Esophagus muscularis mucosa (tissue), 4 donors: ENCODE results near the gene AFF3. TPM values are rescaled to one million over a fixed set of nuclear protein-coding genes. Genes with fewer than 3 reads are reported as not detected.

Source experiments
- DNase-seq: peaks from one replicate; pipeline ENCODE4 v3.0.0-alpha.2; 2017; ENCODE audit errors: extremely low spot score
- H3K27ac ChIP-seq, 4 donors: fragments of 200-600 bp; sonication (generic); replicated peaks in 1 of 4; 1 replicate in 3 of 4; 2 replicates in 1 of 4; pipeline ENCODE4 v1.5.1; 2016 to 2019; ENCODE audit warnings: mild to moderate bottlenecking in 1 of 4
- H3K27me3 ChIP-seq, 4 donors: fragments of 200-600 bp; sonication (generic); one replicate each; pipeline versions ENCODE4 v1.5.1 to v1.6.0; 2016 to 2019
- H3K36me3 ChIP-seq, 4 donors: fragments of 200-600 bp; sonication (generic); one replicate each; pipeline ENCODE4 v1.5.1; 2016 to 2019
- H3K4me1 ChIP-seq, 4 donors: fragments of 200-600 bp; sonication (generic); one replicate each; pipeline ENCODE4 v1.5.1; 2016 to 2019
- H3K4me3 ChIP-seq, 4 donors: fragments of 200-600 bp; sonication (generic); 1 replicate in 2 of 4; 2 replicates in 2 of 4; pipeline ENCODE4 v1.5.1; 2016 to 2019; ENCODE audit warnings: mild to moderate bottlenecking in 4 of 4, moderate library complexity in 1 of 4
- H3K9me3 ChIP-seq, 4 donors: fragments of 200-600 bp; sonication (generic); 1 replicate in 3 of 4; 2 replicates in 1 of 4; pipeline ENCODE4 v1.5.1; 2016 to 2019
- CTCF ChIP-seq, 3 experiments: fragments of 200-600 bp in 2 of 3; fragments of 450-650 bp in 1 of 3; sonication (generic) in 2 of 3; IDR thresholded peaks; one replicate each; pipeline ENCODE4 v1.5.1; 2017 to 2019; ENCODE audit warnings: antibody characterized with exemption in 3 of 3, mild to moderate bottlenecking in 2 of 3, moderate library complexity in 1 of 3
- EP300 ChIP-seq: sonication (generic); formaldehyde crosslinking; IDR thresholded peaks from one replicate; pipeline ENCODE4 v1.6.1; 2017; ENCODE audit warnings: antibody characterized with exemption
- POLR2A ChIP-seq: fragments of 450-650 bp; IDR thresholded peaks from one replicate; pipeline ENCODE4 v1.6.1; 2017; ENCODE audit warnings: antibody characterized with exemption, moderate library complexity, mild to moderate bottlenecking, low read depth
- POLR2AphosphoS5 ChIP-seq, 2 donors: sonication (generic); formaldehyde crosslinking; IDR thresholded peaks; one replicate each; pipeline ENCODE4 v1.6.1; 2017; ENCODE audit warnings: antibody characterized with exemption in 2 of 2
- WGBS: methylation state at CpG from one replicate; pipeline ENCODE4 v1.1.5; 2018; 5-methylcytosine and 5-hydroxymethylcytosine counted together
- intact Hi-C: fragments of 100-400 bp; cut with DNase I; formaldehyde crosslinking; loops from one replicate; pipeline ENCODE4 v1.15.1; 2023
- total RNA-seq, 4 donors: library from RNA; depleted of rRNA; stranded (reverse); fragments of >200 nt; gene quantifications; one replicate each; pipeline versions ENCODE4 v1.1.0 to v1.2.1, GENCODE V29; 2016

Gene AFF3
- total RNA-seq, 4 donors from 2014 or later = 36.4 to 99.5 (median 56.9) TPM

- 92% methylated on average over 8 of the region's 8 CpGs for WGBS
- intact Hi-C loops = no loop called here
- Histone ChIP-seq H3K4me1 (no peaks in the 10 kb centered on the region), H3K36me3 (no peaks in the 10 kb centered on the region), H3K9me3 (no peaks in the 10 kb centered on the region), H3K4me3 (no peak overlapping the region), H3K27ac (no peak overlapping the region), H3K27me3 (no peaks in the 10 kb centered on the region)
- TF ChIP-seq CTCF (IDR thresholded peaks at IDR 0.05) = no peak
- TF ChIP-seq POLR2A = no peak
- no peak for TF ChIP-seq POLR2AphosphoS5 (IDR thresholded peaks at IDR 0.05)
- TF ChIP-seq EP300 = no peak
- no peak for DNase-seq
Measured at GRCh38 chr2:100043891-100044255, 98.5 kb downstream of the AFF3 start.

- no peaks in the 10 kb centered on the region for H3K4me1 ChIP-seq
Measured at GRCh38 chr2:100043081-100043890, 99.1 kb downstream of the AFF3 start.

GRCh38 chr2:100042562-100042961, 99.8 kb downstream of the AFF3 start:
- Histone ChIP-seq H3K4me3 (no peak overlapping the region), H3K27ac (no peak overlapping the region), H3K27me3 (no peaks in the 10 kb centered on the region), H3K4me1 (no peaks in the 10 kb centered on the region), H3K36me3 (no peaks in the 10 kb centered on the region), H3K9me3 (no peaks in the 10 kb centered on the region)
- TF ChIP-seq POLR2A = no peak
- no peak for TF ChIP-seq EP300
- TF ChIP-seq CTCF (IDR thresholded peaks at IDR 0.05) = no peak
- TF ChIP-seq POLR2AphosphoS5 (IDR thresholded peaks at IDR 0.05) = no peak
- DNase-seq = no peak
- intact Hi-C loops = no loop called here
- WGBS = 80% methylated on average over 3 of the region's 3 CpGs

More at GRCh38 chr2:100043081-100043890, 99.1 kb downstream of the AFF3 start:
- no peak for DNase-seq
- WGBS = 85% methylated on average over 7 of the region's 7 CpGs
- intact Hi-C loops = no loop called here
- TF ChIP-seq CTCF (IDR thresholded peaks at IDR 0.05) (no peak), POLR2A (no peak), EP300 (no peak), POLR2AphosphoS5 (IDR thresholded peaks at IDR 0.05) (no peak)
- Histone ChIP-seq H3K4me3 (no peak overlapping the region), H3K27ac (no peak overlapping the region), H3K27me3 (no peaks in the 10 kb centered on the region), H3K36me3 (no peaks in the 10 kb centered on the region), H3K9me3 (no peaks in the 10 kb centered on the region)

- H3K9me3 ChIP-seq = no peaks in the 10 kb centered on the region
- H3K27me3 ChIP-seq = no peaks in the 10 kb centered on the region
- TF ChIP-seq CTCF (IDR thresholded peaks at IDR 0.05) (no peak), POLR2A (no peak), POLR2AphosphoS5 (IDR thresholded peaks at IDR 0.05) (no peak)
- no peaks in the 10 kb centered on the region for H3K4me1 ChIP-seq
- no peaks in the 10 kb centered on the region for H3K36me3 ChIP-seq
- no peak overlapping the region for H3K27ac ChIP-seq
- no peak overlapping the region for H3K4me3 ChIP-seq
- 77% methylated on average over 12 of the region's 12 CpGs for WGBS
- no peak for DNase-seq
- intact Hi-C loops = no loop called here
Measured at GRCh38 chr2:100041946-100042345, 100.4 kb downstream of the AFF3 start.

- no peaks in the 10 kb centered on the region for H3K36me3 ChIP-seq
- H3K27ac ChIP-seq = no peak overlapping the region
- 88% methylated on average over 4 of the region's 4 CpGs for WGBS
- no peaks in the 10 kb centered on the region for H3K4me1 ChIP-seq
- no peak overlapping the region for H3K4me3 ChIP-seq
- no peaks in the 10 kb centered on the region for H3K27me3 ChIP-seq
- intact Hi-C loops = no loop called here
- TF ChIP-seq POLR2AphosphoS5 (IDR thresholded peaks at IDR 0.05) (no peak), EP300 (no peak)
- no peak for DNase-seq
- no peaks in the 10 kb centered on the region for H3K9me3 ChIP-seq
Measured at GRCh38 chr2:100041385-100041784, 101.0 kb downstream of the AFF3 start.
